Effector memory CD4-positive, alpha-beta T cell (primary cell): Measurements from ENCODE around the gene MON1B.

ENCODE experiments used
- DNase-seq, 3 donors: peaks; one replicate each; pipeline ENCODE4 v3.0.0-alpha.2; 2020
- H3K27ac ChIP-seq: 2 replicates; pipeline ENCODE4 v1.7.0; 2013; ENCODE audit warnings: mild to moderate bottlenecking, low read length, moderate library complexity; ENCODE audit not compliant: insufficient read depth, poor library complexity, severe bottlenecking
- H3K27me3 ChIP-seq: replicated peaks from 2 replicates; pipeline ENCODE4 v1.7.0; 2013; ENCODE audit warnings: mild to moderate bottlenecking, low read length; ENCODE audit not compliant: insufficient read depth, control insufficient read depth, poor library complexity, severe bottlenecking
- H3K36me3 ChIP-seq: 2 replicates; pipeline ENCODE4 v1.7.0; 2013; ENCODE audit warnings: mild to moderate bottlenecking, low read length, moderate library complexity; ENCODE audit not compliant: control insufficient read depth, insufficient read depth
- H3K4me1 ChIP-seq: 2 replicates; pipeline ENCODE4 v1.7.0; 2013; ENCODE audit warnings: low read length, mild to moderate bottlenecking; ENCODE audit not compliant: control insufficient read depth, insufficient read depth, poor library complexity, severe bottlenecking
- H3K4me3 ChIP-seq: 2 replicates; pipeline ENCODE4 v1.7.0; 2013; ENCODE audit warnings: low read length, low read depth, mild to moderate bottlenecking; ENCODE audit not compliant: insufficient read depth, poor library complexity, severe bottlenecking
- H3K9me3 ChIP-seq: 2 replicates; pipeline ENCODE4 v1.7.0; 2013; ENCODE audit warnings: mild to moderate bottlenecking, low read length, moderate library complexity; ENCODE audit not compliant: control insufficient read depth

The MON1B gene

DNA sequence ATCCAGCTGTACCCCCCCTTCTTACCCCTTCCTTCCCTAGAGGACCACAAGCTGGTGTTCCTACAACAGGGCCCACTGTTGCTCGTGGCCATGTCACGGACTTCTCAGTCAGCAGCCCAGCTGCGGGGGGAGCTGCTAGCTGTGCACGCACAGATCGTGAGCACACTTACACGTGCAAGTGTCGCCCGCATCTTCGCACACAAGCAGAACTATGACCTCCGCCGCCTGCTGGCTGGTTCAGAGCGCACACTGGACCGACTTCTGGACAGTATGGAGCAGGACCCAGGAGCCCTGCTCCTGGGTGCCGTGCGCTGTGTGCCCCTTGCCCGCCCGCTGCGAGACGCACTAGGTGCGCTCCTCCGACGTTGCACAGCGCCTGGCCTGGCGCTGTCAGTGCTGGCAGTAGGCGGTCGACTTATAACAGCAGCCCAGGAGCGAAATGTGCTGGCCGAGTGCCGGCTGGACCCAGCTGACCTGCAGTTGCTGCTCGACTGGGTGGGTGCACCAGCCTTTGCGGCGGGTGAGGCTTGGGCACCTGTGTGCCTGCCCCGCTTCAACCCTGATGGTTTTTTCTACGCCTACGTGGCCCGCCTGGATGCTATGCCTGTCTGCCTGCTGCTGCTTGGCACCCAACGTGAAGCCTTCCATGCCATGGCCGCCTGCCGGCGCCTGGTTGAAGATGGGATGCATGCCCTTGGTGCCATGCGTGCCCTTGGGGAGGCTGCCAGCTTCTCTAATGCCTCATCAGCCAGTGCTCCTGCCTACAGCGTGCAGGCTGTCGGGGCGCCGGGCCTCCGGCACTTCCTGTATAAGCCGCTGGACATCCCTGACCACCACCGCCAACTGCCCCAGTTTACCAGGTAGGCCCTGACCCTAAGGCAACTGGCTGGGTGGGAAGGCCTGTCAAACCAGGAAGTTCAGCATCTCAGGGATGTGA lies 3.6 kb downstream of the MON1B start:
- Histone ChIP-seq H3K27me3 (no peaks in the 10 kb centered on the region), H3K27ac (no peak overlapping the region), H3K36me3 (peaks cover 45% of the 10 kb centered on the region), H3K9me3 (no peaks in the 10 kb centered on the region), H3K4me1 (peaks cover 21% of the 10 kb centered on the region), H3K4me3 (no peak overlapping the region)
- no peak for DNase-seq

DNA sequence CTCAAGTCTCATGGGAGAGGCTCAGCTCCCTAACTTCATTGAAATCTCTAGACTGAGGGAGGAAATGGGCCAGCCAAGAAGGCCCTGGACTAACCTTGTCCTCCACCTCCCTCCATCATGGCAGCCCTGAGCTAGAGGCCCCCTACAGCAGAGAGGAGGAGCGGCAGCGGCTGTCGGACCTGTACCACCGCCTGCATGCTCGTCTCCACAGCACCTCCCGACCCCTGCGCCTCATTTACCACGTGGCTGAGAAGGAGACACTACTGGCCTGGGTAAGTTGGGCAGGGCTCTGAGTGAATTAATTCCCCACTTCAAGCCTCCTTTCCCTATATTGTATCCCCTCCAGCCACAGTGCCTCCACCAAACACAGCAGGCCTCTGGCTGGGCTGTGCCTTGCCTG lies 4.4 kb downstream of the MON1B start:
- H3K4me3 ChIP-seq: no peak overlapping the region
- H3K4me1 ChIP-seq: peaks cover 16% of the 10 kb centered on the region
- H3K27me3 ChIP-seq: no peaks in the 10 kb centered on the region
- H3K27ac ChIP-seq: no peak overlapping the region
- no peak for DNase-seq
- no peaks in the 10 kb centered on the region for H3K9me3 ChIP-seq
- peaks cover 48% of the 10 kb centered on the region for H3K36me3 ChIP-seq

DNA sequence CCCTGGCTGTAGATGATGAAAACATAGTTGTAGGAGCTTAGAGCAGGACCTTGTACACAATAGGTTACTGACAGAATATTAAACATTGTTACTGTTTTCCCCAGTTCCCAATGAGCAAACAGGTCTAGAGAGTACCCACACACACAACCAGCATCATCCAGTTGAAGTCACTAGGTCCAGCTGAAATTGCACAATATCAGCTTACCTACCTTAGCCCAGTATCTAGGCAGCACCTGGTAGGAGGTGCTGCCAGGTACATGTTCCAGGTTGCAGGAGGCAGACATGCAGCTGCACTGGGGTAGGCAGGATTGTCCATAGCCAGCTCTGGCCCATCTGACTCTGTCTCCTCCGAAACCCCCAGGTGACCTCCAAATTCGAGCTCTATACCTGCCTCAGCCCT lies 6.8 kb downstream of the MON1B start:
- peaks cover 7% of the 10 kb centered on the region for H3K4me1 ChIP-seq
- no peak for DNase-seq
- H3K4me3 ChIP-seq: no peak overlapping the region
- H3K36me3 ChIP-seq: peaks cover 48% of the 10 kb centered on the region
- H3K9me3 ChIP-seq: no peaks in the 10 kb centered on the region
- H3K27ac ChIP-seq: no peak overlapping the region
- H3K27me3 ChIP-seq: no peaks in the 10 kb centered on the region

DNA sequence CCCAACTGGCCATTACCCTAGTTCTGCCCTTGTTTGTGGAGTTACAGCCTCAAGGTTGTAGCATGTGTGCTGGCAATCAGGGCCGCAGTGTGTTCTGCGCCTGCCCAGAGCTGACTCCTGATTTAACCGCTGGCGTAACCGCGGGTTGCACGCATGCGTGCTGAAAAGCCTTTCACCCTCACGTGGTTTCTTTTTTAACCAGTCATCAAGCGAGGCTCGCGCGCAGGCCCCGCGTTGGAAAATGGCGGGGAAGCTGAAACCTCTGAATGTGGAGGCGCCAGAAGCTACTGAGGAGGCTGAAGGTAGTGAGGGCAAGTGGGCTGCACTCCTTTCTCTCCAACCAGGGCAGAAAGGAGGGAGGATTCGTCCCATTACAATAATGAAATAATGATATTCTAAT lies 8.2 kb downstream of the MON1B start, which contains the start of gene SYCE1L:
Gene SYCE1L (plus strand): TSS at position 198 of the 400 bp plus-strand sequence. CDS start 44 bp downstream, at position 242.
- Histone ChIP-seq H3K9me3 (no peaks in the 10 kb centered on the region), H3K27ac (no peak within 1 kb of the TSS), H3K4me3 (no peak within 1 kb of the TSS), H3K4me1 (no peaks in the 10 kb centered on the region), H3K27me3 (no peaks in the 10 kb centered on the region), H3K36me3 (peaks cover 40% of the 10 kb centered on the region)
- DNase-seq: no peak

DNA sequence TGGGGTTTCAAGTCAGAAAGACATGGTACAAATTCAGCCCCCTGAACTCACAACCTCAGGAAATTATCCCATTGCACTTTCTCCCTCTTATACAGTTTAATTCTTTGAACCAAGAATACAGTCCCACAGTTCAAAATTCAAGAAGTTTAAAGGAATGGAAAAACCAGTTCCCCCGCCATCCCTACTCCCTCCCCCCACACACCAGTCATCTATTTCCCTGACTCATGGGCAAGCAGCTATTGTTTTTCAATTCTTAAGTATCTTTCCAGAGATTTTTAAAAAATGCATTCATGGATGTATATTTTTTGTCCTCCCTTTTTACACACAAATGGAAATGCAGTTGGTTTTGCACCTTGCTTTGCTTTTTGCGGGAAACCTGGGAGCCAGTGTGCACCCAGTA lies 15.5 kb downstream of the MON1B start:
- H3K9me3 ChIP-seq: no peaks in the 10 kb centered on the region
- H3K4me3 ChIP-seq: no peak overlapping the region
- H3K27me3 ChIP-seq: no peaks in the 10 kb centered on the region

DNA sequence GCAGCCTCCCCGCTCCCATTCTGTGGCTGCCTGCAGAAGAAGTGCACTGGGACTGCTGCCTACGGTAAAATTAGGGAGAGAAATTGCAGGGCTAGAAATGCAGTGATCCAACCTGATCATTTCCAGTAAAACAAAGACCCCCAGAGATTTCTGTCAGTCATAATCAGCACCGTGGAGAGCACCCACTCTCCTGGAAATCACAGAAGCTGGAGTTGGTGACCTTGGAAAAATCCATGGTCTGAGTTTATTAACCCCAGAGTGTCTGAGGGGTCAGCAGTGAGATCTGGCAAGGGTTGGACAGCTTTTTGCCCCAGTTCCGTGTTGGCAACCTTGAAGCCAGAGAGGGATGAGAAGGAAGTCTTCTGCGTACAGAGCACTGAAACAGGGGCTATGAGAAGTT lies 16.0 kb downstream of the MON1B start:
- DNase-seq: no peak
- no peaks in the 10 kb centered on the region for H3K36me3 ChIP-seq

More for the DNA sequence above, 15.5 kb downstream of the MON1B start:
- no peak for DNase-seq
- Histone ChIP-seq H3K27ac (no peak overlapping the region), H3K4me1 (no peaks in the 10 kb centered on the region), H3K36me3 (no peaks in the 10 kb centered on the region)

DNA sequence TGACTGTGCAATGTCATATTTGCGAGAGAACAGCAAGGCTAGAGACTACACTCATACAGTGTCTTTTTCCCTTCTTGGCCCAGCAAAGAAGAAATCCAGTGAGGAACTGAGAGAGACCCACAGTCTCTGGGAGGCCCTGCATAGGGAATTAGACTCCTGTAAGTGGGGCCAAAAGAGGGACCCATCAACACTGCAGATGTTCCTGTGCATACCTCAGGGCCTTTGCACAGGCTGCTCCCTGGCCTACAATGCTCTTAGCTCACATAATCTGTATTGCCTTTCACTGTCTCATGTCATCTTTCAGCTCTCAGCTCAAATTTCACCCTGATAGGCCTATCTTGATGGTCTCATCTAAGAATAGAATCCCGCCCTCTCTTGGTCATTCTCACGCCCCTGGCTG lies 17.4 kb downstream of the MON1B start:
- Histone ChIP-seq H3K9me3 (no peaks in the 10 kb centered on the region), H3K4me3 (no peak overlapping the region), H3K27me3 (no peaks in the 10 kb centered on the region), H3K36me3 (no peaks in the 10 kb centered on the region), H3K4me1 (peaks cover 3% of the 10 kb centered on the region), H3K27ac (no peak overlapping the region)
- DNase-seq: no peak

More for the DNA sequence above, 16.0 kb downstream of the MON1B start:
- no peaks in the 10 kb centered on the region for H3K9me3 ChIP-seq
- no peaks in the 10 kb centered on the region for H3K4me1 ChIP-seq
- no peak overlapping the region for H3K4me3 ChIP-seq
- H3K27me3 ChIP-seq: no peaks in the 10 kb centered on the region
- no peak overlapping the region for H3K27ac ChIP-seq

DNA sequence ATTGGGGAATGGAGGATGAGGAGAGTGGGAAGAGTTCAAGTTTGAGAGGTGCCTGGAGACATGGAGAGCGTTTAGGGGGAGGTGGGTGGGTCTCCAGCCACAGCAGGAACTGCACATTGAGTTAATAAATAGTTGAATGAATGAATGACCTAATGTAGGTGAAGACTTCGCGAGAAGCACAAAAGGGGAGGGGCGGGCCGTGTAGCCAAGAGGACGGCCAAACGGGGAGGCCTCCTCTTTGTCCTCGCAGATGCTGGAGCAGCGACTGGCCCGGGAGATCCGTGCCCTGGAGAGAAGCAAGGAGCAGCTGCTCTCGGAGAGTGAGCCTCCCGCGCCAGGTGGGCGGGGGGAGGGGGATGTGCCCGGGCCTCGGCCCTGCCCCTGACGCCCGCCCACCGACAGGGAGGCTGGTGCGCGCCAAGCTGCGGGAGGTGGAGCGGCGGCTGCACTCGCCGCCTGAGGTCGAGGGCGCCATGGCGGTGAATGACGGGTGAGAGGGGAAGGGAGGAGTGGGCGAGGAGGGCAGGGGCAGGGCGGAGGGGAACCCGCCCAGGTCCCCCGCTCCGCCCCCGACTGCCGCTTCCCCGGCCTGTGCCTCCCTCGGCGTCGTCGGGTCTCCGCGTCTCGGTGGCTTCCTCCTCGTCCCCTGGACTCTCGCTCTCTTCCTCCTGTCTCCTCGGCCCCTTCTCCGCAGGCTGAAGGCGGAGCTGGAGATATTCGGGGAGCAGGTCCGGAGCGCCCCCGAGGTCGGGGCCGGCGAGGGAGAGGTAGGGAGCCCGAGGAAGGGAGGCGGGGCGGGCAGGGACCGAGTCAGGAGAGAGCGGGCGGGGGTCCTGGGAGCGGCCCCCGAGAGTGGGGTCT lies 21.1 kb downstream of the MON1B start:
- Histone ChIP-seq H3K4me1 (peaks cover 3% of the 10 kb centered on the region), H3K27me3 (no peaks in the 10 kb centered on the region), H3K27ac (peak overlapping the region; percentile 70), H3K36me3 (no peaks in the 10 kb centered on the region), H3K9me3 (no peaks in the 10 kb centered on the region), H3K4me3 (peak overlapping the region; percentile 97)
- peak; percentile 50 to 68 (median 64) for DNase-seq

DNA sequence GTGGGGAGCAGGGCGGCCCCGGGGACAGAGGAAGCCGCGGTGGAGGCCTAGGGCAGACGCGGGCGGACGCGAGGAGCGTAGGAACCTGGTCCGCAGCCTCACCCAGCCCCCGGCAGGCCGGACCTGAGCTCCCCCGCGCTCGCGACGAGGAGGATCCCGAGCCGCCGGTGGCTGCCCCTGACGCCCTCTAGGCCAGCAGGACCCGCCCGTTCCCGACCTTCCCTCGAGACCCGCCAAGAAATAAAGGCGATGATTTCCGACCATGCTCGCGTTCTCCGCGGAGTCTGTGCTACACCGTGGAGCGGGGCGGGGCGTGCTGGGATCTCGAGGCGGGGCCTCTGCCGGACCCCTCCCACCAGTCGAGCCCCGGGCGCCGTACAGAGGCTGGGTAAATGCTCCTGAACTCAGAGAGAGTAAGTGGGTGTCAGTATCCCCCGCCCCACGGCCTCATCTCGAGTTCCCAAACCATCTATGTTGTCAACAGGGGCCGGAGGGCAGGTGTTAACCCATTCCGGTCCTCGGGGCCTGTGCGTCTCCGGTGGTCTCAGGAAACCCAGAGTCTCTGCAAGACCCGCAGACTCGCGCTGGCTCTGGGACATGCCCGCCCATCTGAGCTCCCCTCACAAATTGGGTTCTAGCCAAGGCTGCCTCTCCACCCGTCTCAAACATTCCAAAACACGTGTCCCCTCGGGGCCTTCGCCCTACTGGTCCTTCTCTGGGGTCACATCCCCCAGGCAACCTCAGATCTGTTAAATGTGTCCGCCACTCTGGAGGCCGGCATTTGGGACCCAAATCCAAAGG lies 22.0 kb downstream of the MON1B start:
- peak overlapping the region; percentile 97 for H3K4me3 ChIP-seq
- DNase-seq: peak; percentile 40 to 53 (median 49)

More for the DNA sequence above, 22.0 kb downstream of the MON1B start:
- no peaks in the 10 kb centered on the region for H3K36me3 ChIP-seq
- no peaks in the 10 kb centered on the region for H3K27me3 ChIP-seq
- no peaks in the 10 kb centered on the region for H3K9me3 ChIP-seq
- peak overlapping the region; percentile 70 for H3K27ac ChIP-seq
- peaks cover 3% of the 10 kb centered on the region for H3K4me1 ChIP-seq
